Stimulated activated naive CD8-positive, alpha-beta T cell treated with anti-CD3 and anti-CD28 coated beads, Interleukin-15, Interleukin-2, amounts not matched to agents 100 ng/mL and 50 ng/mL, for 24 hours (primary cell): Measurements from ENCODE around the gene HDAC11.

Experiments
- H3K27ac Mint-ChIP-seq: one replicate; pipeline ENCODE4 v1.8.0; 2021; ENCODE audit warnings: mild to moderate bottlenecking, mixed read lengths
- H3K27me3 Mint-ChIP-seq: one replicate; pipeline ENCODE4 v1.8.0; 2021; ENCODE audit warnings: mixed read lengths
- H3K36me3 Mint-ChIP-seq: one replicate; pipeline ENCODE4 v1.8.0; 2021; ENCODE audit warnings: low read depth, mixed read lengths
- H3K4me1 Mint-ChIP-seq: one replicate; pipeline ENCODE4 v1.8.0; 2021; ENCODE audit warnings: low read depth, mixed read lengths
- H3K4me3 Mint-ChIP-seq: one replicate; pipeline ENCODE4 v1.8.0; 2021; ENCODE audit warnings: mild to moderate bottlenecking, mixed read lengths
- H3K9me3 Mint-ChIP-seq: one replicate; pipeline ENCODE4 v1.8.0; 2021; ENCODE audit warnings: mixed read lengths

HDAC11 gene

DNA sequence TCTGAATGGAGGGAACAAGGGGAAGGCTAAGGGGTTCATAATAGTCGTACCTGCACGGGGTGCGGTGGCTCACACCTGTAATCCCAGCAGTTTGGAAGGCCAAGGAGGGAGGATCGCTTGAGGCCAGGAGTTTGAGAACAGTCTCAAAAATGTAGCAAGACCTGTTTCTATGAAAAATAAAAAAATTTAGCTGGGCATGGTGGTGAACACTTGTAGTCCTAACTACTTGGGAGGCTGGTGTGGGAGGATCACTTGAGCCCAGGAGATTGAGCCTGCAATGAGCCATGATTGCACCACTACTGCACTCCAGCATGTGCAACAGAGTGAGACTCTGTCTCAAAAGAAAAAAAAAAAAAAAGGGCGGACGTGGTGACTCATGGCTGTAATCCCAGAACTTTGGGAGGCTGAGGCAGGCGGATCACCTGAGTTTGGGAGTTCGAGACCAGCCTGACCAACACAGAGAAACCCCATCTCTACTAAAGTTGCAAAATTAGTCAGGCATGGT lies 17.9 kb upstream of the HDAC11 start:
- H3K36me3 Mint-ChIP-seq = no peaks in the 10 kb centered on the region
- no peak overlapping the region for H3K4me3 Mint-ChIP-seq
- H3K27ac Mint-ChIP-seq = no peak overlapping the region
- H3K9me3 Mint-ChIP-seq = no peaks in the 10 kb centered on the region
- H3K27me3 Mint-ChIP-seq = no peaks in the 10 kb centered on the region
- H3K4me1 Mint-ChIP-seq = no peaks in the 10 kb centered on the region

DNA sequence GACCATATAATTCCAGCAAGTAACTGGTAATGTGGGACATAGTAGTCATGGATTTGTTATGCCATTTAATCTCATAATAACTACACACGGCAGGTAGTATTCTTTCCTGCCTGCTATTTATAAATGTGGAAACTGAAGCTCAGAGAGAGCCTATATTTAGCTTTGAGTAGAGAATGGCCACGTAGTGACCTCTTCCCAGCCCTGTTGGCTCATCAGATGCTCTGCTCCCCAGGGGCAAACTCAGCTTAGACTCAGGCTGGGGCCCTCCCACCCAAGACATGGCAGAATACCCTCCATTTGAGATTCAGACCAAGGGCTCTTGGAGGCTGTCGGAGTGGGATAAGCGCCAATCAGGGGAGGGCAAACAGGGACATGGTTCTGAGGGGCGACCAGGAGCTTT lies 17.3 kb upstream of the HDAC11 start:
- Mint-ChIP-seq H3K4me1 (no peaks in the 10 kb centered on the region), H3K4me3 (no peak overlapping the region), H3K27ac (no peak overlapping the region), H3K36me3 (no peaks in the 10 kb centered on the region), H3K27me3 (peaks cover under 1% of the 10 kb centered on the region), H3K9me3 (no peaks in the 10 kb centered on the region)

GRCh38 chr3:13463618-13464400 lies 16.3 kb upstream of the HDAC11 start:
- H3K9me3 Mint-ChIP-seq = no peaks in the 10 kb centered on the region
- no peaks in the 10 kb centered on the region for H3K36me3 Mint-ChIP-seq
- H3K4me1 Mint-ChIP-seq = no peaks in the 10 kb centered on the region
- no peak overlapping the region for H3K27ac Mint-ChIP-seq
- H3K4me3 Mint-ChIP-seq = no peak overlapping the region
- peaks cover 3% of the 10 kb centered on the region for H3K27me3 Mint-ChIP-seq

DNA sequence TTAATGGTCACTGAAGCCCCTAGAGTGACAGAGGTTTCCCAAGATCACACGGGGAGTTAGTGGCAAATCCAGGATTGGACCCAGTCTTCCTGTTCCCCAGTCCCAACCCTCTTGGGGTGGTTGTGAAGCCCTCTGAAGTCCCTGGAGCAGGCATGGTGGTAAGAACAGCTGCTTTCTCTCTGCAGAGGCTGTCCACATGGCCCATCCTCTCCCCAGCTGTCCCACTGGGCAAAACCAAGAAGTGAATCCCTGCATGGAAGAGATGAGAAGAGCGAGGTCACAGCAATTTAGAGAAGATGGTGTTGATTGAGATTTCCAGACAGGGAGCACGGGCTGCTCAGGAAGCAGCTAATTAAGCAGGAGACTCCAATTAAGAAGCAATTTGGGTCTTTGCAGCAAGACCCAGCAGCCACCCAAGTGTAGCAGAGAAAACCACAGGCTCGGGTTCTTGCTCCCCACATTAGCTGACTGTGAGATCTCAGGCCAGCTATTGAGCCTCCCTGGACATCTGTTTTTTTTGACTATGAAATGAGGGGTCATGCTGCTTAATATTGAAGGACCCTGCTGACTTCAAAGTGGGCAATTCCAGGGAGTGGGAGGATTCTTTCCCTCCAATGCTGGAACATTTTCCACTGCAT lies 14.8 kb upstream of the HDAC11 start:
- peaks cover 3% of the 10 kb centered on the region for H3K27me3 Mint-ChIP-seq
- H3K9me3 Mint-ChIP-seq = no peaks in the 10 kb centered on the region
- no peak overlapping the region for H3K4me3 Mint-ChIP-seq
- no peaks in the 10 kb centered on the region for H3K4me1 Mint-ChIP-seq
- no peak overlapping the region for H3K27ac Mint-ChIP-seq
- no peaks in the 10 kb centered on the region for H3K36me3 Mint-ChIP-seq

GRCh38 chr3:13466781-13467180 lies 13.3 kb upstream of the HDAC11 start:
- Mint-ChIP-seq H3K4me1 (no peaks in the 10 kb centered on the region), H3K9me3 (no peaks in the 10 kb centered on the region), H3K36me3 (no peaks in the 10 kb centered on the region), H3K4me3 (no peak overlapping the region), H3K27ac (no peak overlapping the region), H3K27me3 (peaks cover 3% of the 10 kb centered on the region)

DNA sequence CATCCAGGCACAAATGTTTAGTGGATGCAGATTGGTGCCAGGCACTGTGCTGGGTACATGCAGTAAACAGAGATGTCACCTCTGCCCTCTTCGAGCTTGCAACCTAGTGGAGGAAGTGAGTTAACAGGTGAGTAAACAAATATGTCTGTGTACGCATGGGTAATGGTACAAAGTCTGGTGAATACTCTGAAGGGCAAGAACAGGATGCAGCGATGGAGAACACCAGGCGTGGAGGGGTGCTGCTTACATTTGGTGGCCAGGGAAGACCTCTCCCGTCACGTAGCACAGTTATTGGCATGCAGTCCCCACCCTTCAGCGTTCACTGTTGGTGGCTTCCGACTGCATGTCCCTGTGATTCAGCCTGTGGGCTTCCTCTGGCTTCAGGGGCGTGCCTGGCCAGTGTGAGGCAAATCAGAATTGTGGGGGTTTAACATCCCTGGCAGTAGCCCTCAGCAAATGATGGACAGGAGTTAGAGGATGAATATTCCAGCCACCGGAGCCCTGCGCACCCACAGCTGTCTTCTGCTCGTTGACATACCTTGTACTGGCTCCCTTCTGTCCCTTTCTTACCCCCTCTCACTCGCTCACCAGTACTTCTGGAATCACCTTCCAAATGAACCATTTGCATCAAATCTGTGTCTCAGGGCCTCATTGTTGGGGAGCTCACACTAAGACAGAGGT lies 9.1 kb upstream of the HDAC11 start:
- Mint-ChIP-seq H3K4me3 (no peak overlapping the region), H3K9me3 (no peaks in the 10 kb centered on the region), H3K4me1 (no peaks in the 10 kb centered on the region), H3K27ac (no peak overlapping the region), H3K27me3 (peaks cover 3% of the 10 kb centered on the region), H3K36me3 (no peaks in the 10 kb centered on the region)

- Mint-ChIP-seq H3K27me3 (peaks cover 3% of the 10 kb centered on the region), H3K27ac (no peak overlapping the region), H3K4me3 (no peak overlapping the region), H3K9me3 (no peaks in the 10 kb centered on the region), H3K36me3 (no peaks in the 10 kb centered on the region), H3K4me1 (no peaks in the 10 kb centered on the region)
These were observed 7.8 kb upstream of the HDAC11 start for GRCh38 chr3:13472286-13472685.

GRCh38 chr3:13473020-13473419 lies 7.1 kb upstream of the HDAC11 start:
- Mint-ChIP-seq H3K27me3 (peaks cover under 1% of the 10 kb centered on the region), H3K4me1 (no peaks in the 10 kb centered on the region), H3K36me3 (no peaks in the 10 kb centered on the region), H3K4me3 (no peak overlapping the region), H3K27ac (no peak overlapping the region), H3K9me3 (no peaks in the 10 kb centered on the region)

DNA sequence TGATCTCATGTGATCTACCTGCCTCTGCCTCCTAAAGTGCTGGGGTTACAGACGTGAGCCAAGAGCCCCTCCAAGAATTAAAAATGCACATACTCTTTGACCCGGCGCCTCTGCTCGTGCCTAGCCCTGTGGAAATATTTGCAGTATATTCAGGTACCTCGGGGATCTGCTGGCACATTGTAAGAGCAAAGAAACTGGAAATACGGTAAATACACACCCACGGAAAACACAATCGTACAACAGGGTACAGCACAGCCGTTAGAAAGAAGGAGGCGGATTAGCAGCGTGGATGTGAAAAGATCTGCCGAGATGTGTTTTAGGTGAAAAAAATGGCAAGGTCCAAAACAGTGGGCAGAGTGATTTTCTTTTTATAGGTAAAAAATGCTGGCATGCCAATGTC lies 6.1 kb upstream of the HDAC11 start:
- H3K4me1 Mint-ChIP-seq = peaks cover 7% of the 10 kb centered on the region
- H3K27ac Mint-ChIP-seq = no peak overlapping the region
- no peaks in the 10 kb centered on the region for H3K9me3 Mint-ChIP-seq
- H3K36me3 Mint-ChIP-seq = no peaks in the 10 kb centered on the region
- no peak overlapping the region for H3K4me3 Mint-ChIP-seq
- no peaks in the 10 kb centered on the region for H3K27me3 Mint-ChIP-seq

GRCh38 chr3:13474776-13475303 lies 5.3 kb upstream of the HDAC11 start:
- H3K9me3 Mint-ChIP-seq = no peaks in the 10 kb centered on the region
- peaks cover 9% of the 10 kb centered on the region for H3K4me1 Mint-ChIP-seq
- H3K36me3 Mint-ChIP-seq = no peaks in the 10 kb centered on the region
- H3K27ac Mint-ChIP-seq = no peak overlapping the region
- H3K4me3 Mint-ChIP-seq = no peak overlapping the region
- no peaks in the 10 kb centered on the region for H3K27me3 Mint-ChIP-seq

DNA sequence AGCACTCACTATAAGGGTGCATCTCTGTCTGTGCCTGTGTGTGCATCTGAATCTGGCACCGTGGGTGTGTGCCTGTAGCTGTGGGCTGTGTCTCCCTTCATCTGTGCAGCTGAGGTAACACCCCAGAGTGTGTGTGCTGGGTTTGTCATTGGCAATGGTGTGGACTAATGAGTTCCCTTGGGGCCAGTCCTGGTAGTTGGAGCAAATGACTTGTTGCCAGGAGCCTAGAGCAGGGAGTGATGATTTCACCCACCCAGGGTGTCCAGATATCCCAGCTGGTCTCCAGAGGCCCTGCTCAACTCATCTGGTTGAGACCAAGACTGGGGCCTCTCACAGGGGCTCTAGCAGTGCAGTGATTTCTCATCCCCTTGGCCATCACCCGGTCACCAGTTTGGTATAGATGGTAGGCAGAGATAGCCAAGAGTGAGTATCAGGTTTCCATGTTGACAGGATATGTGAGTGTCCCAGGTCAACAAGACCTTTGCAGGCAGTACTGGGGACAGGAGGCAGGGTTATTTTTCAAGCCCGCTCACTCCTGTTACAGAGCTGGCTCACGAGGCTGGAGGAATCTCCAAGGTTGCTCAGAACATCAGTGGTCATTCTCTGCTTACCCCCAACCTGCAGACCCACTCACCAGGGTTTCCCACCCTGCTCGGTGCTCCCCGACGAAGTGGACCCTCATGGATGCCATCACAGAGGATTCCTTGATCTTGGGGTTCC lies 4.1 kb upstream of the HDAC11 start:
- H3K27ac Mint-ChIP-seq = no peak overlapping the region
- no peaks in the 10 kb centered on the region for H3K36me3 Mint-ChIP-seq
- no peak overlapping the region for H3K4me3 Mint-ChIP-seq
- H3K4me1 Mint-ChIP-seq = peaks cover 9% of the 10 kb centered on the region
- H3K27me3 Mint-ChIP-seq = no peaks in the 10 kb centered on the region
- no peaks in the 10 kb centered on the region for H3K9me3 Mint-ChIP-seq

- Mint-ChIP-seq H3K36me3 (no peaks in the 10 kb centered on the region), H3K27ac (no peak overlapping the region), H3K4me3 (no peak overlapping the region), H3K9me3 (no peaks in the 10 kb centered on the region), H3K27me3 (no peaks in the 10 kb centered on the region), H3K4me1 (peaks cover 14% of the 10 kb centered on the region)
These were observed 2.2 kb upstream of the HDAC11 start for GRCh38 chr3:13477943-13478342.

GRCh38 chr3:13479332-13479581 lies 849 bp upstream of the HDAC11 start:
- Mint-ChIP-seq H3K9me3 (no peaks in the 10 kb centered on the region), H3K27ac (peak overlapping the region; percentile 81), H3K27me3 (no peaks in the 10 kb centered on the region), H3K4me3 (peak overlapping the region; percentile 88), H3K36me3 (no peaks in the 10 kb centered on the region), H3K4me1 (peaks cover 14% of the 10 kb centered on the region)

- Mint-ChIP-seq H3K27me3 (no peaks in the 10 kb centered on the region), H3K9me3 (no peaks in the 10 kb centered on the region), H3K4me1 (peaks cover 21% of the 10 kb centered on the region), H3K36me3 (no peaks in the 10 kb centered on the region), H3K4me3 (peak overlapping the region; percentile 78), H3K27ac (no peak overlapping the region)
These were observed 523 bp downstream of the HDAC11 start for GRCh38 chr3:13480340-13481318.
